NOMO-1 treated with DMSO at 0.1 percent for 48 hours (cell line): ENCODE measurements around the gene USF2.
A peak's percentile ranks its signal among the peaks of the same experiment; 100 is the strongest.

ENCODE experiments used
- DNase-seq: peaks from one replicate; lab custom pipeline; 2025; ENCODE audit not compliant: unreplicated experiment; lab: John Stamatoyannopoulos, UW

Gene USF2

GRCh38 chr19:35241417-35241816, 27.3 kb upstream of the USF2 start:
- DNase-seq, result no peak

- no peak for DNase-seq
Measured at GRCh38 chr19:35246466-35247092, 22.2 kb upstream of the USF2 start.

GRCh38 chr19:35247526-35248309, 21.0 kb upstream of the USF2 start:
- DNase-seq, result no peak

GRCh38 chr19:35248310-35249145, 20.2 kb upstream of the USF2 start, which contains the start of gene LSR:
Gene LSR (plus strand): TSS chr19:35249002. CDS start chr19:35249023, 21 bp downstream.
- no peak for DNase-seq

- no peak for DNase-seq
Measured at GRCh38 chr19:35249146-35249847, 19.5 kb upstream of the USF2 start.

GRCh38 chr19:35249848-35250711, 18.7 kb upstream of the USF2 start:
- no peak for DNase-seq

- no peak for DNase-seq
Measured at GRCh38 chr19:35251456-35251855, 17.3 kb upstream of the USF2 start.

GRCh38 chr19:35253316-35254286, 15.2 kb upstream of the USF2 start:
- no peak for DNase-seq

GRCh38 chr19:35254341-35255297, 14.1 kb upstream of the USF2 start:
- DNase-seq, result no peak

GRCh38 chr19:35256566-35256965, 12.2 kb upstream of the USF2 start:
- DNase-seq, result no peak

- no peak for DNase-seq
Measured at GRCh38 chr19:35257113-35257461, 11.7 kb upstream of the USF2 start.

- no peak for DNase-seq
Measured at GRCh38 chr19:35260694-35261304, 8.0 kb upstream of the USF2 start.

- no peak for DNase-seq
Measured at GRCh38 chr19:35261356-35262100, 7.2 kb upstream of the USF2 start.

- DNase-seq, result no peak
Measured at GRCh38 chr19:35262101-35262761, 6.5 kb upstream of the USF2 start.

- peak; percentile 15 for DNase-seq
Measured at GRCh38 chr19:35264268-35265125, 4.3 kb upstream of the USF2 start.
